Spleen (tissue), 11 donors: ENCODE results near the gene GOLPH3. TPM values are rescaled to one million over a fixed set of nuclear protein-coding genes. Genes with fewer than 3 reads are reported as not detected.

Source experiments
- DNase-seq: peaks from one replicate; pipeline ENCODE4 v3.0.0-alpha.2; 2020
- H3K27ac ChIP-seq, 8 donors: fragments of 200-600 bp; sonication (generic) in 7 of 8; 1 replicate in 4 of 8; 2 replicates in 4 of 8; pipeline versions ENCODE4 v1.5.0 to v1.8.0; 2016 to 2021; ENCODE audit warnings: inconsistent platforms in 4 of 8, mild to moderate bottlenecking in 4 of 8, moderate library complexity in 1 of 8
- H3K27me3 ChIP-seq, 7 donors: fragments of 200-600 bp; sonication (generic) in 6 of 7; replicated peaks in 1 of 7; 1 replicate in 4 of 7; 2 replicates in 3 of 7; pipeline versions ENCODE4 v1.5.0 to v1.8.0; 2016 to 2021; ENCODE audit warnings: inconsistent platforms in 3 of 7, mild to moderate bottlenecking in 1 of 7
- H3K36me3 ChIP-seq, 6 donors: fragments of 200-600 bp; sonication (generic) in 5 of 6; 1 replicate in 4 of 6; 2 replicates in 2 of 6; pipeline versions ENCODE4 v1.5.0 to v1.8.0; 2016 to 2021; ENCODE audit warnings: inconsistent platforms in 2 of 6
- H3K4me1 ChIP-seq, 6 donors: fragments of 200-600 bp; sonication (generic) in 5 of 6; 1 replicate in 3 of 6; 2 replicates in 3 of 6; pipeline versions ENCODE4 v1.5.0 to v1.8.0; 2016 to 2021; ENCODE audit warnings: inconsistent platforms in 3 of 6
- H3K4me3 ChIP-seq, 8 donors: fragments of 200-600 bp; sonication (generic) in 7 of 8; 1 replicate in 4 of 8; 2 replicates in 4 of 8; pipeline versions ENCODE4 v1.5.0 to v1.8.0; 2016 to 2021; ENCODE audit warnings: inconsistent platforms in 4 of 8, mild to moderate bottlenecking in 4 of 8, moderate library complexity in 2 of 8
- H3K9me3 ChIP-seq, 8 donors: fragments of 200-600 bp; sonication (generic) in 7 of 8; 1 replicate in 4 of 8; 2 replicates in 4 of 8; pipeline versions ENCODE4 v1.5.0 to v1.8.0; 2016 to 2021; ENCODE audit warnings: inconsistent platforms in 4 of 8
- POLR2A ChIP-seq, 3 donors: fragments of 450-650 bp; IDR thresholded peaks; one replicate each; pipeline ENCODE4 v1.5.1; 2017; ENCODE audit warnings: antibody characterized with exemption in 3 of 3, mild to moderate bottlenecking in 1 of 3
- POLR2AphosphoS5 ChIP-seq, 3 donors: sonication (generic); formaldehyde crosslinking; IDR thresholded peaks; one replicate each; pipeline ENCODE4 v1.5.1; 2017; ENCODE audit warnings: antibody characterized with exemption in 3 of 3
- WGBS, 5 donors: extraction: QIAGEN DNeasy Blood & Tissue Kit in 3 of 5; methylation state at CpG; one replicate each; pipeline versions ENCODE4 v1.1.5 to v1.1.7; 2013 to 2018; 5-methylcytosine and 5-hydroxymethylcytosine counted together
- intact Hi-C: fragments of 100-400 bp; cut with DNase I; formaldehyde crosslinking; loops from one replicate; pipeline ENCODE4 v1.15.0; 2023; ENCODE audit warnings: low total_unique reads
- polyA plus RNA-seq, 3 donors: library from polyadenylated mRNA; stranded (reverse); fragments of 200-250 nt; gene quantifications; one replicate each; pipeline ENCODE4 v1.2.1, GENCODE V29; 2013
- total RNA-seq, 7 donors: library from RNA; depleted of rRNA in 3 of 7; stranded (reverse); fragments of >200 nt in 3 of 7; fragmentation: NEBNext Ultra II Directional in 4 of 7; extraction: Animal tissue kit (Norgen Biotek cat#: 25700) in 4 of 7; gene quantifications; one replicate each; pipeline versions ENCODE4 v1.1.0 to v1.2.1, GENCODE V29; 2016 to 2021
- TF ChIP-seq, protein P1 (sequence below), 11 experiments: fragments of 200-600 bp in 7 of 11; fragments of 450-650 bp in 4 of 11; sonication (generic) in 4 of 11; IDR thresholded peaks in 8 of 11; conservative IDR thresholded peaks in 3 of 11; 1 replicate in 7 of 11; 2 replicates in 4 of 11; pipeline versions ENCODE4 v1.4.0 to v1.8.0; 2016 to 2021; ENCODE audit warnings: antibody characterized with exemption in 11 of 11, inconsistent platforms in 4 of 11, mild to moderate bottlenecking in 1 of 11
- donor health status: healthy with polysubstance abuse.
- donor health status: DM: no; HTN: no; CAD: no; lungs with moderate emphysema.
- donor health status: DM: no; HTN: no; CAD: no.
- donor health status: Bipolar disorder and iron deficiency.
- donor health status: healthy.
- donor health status: DM: no; HTN: no; CAD: no.
- donor health status: DM: yes; HTN: yes; CAD: no.

Gene GOLPH3
- total and polyA plus RNA-seq, 10 donors = 27.0 to 82.3 (median 69.2) TPM

- Histone ChIP-seq H3K4me3 (no peak overlapping the region), H3K9me3 (no peaks in the 10 kb centered on the region), H3K4me1 (peaks cover 0 to 55% (median 14%) of the 10 kb centered on the region in 6 donors), H3K27ac (no peak overlapping the region), H3K36me3 (peaks cover 0 to 83% (median 24%) of the 10 kb centered on the region in 6 donors), H3K27me3 (no peaks in the 10 kb centered on the region)
- DNase-seq = no peak
- TF ChIP-seq POLR2AphosphoS5 (IDR thresholded peaks at IDR 0.05) (no peak), POLR2A (IDR thresholded peaks at IDR 0.05) (no peak)
- TF ChIP-seq, protein P1, sequence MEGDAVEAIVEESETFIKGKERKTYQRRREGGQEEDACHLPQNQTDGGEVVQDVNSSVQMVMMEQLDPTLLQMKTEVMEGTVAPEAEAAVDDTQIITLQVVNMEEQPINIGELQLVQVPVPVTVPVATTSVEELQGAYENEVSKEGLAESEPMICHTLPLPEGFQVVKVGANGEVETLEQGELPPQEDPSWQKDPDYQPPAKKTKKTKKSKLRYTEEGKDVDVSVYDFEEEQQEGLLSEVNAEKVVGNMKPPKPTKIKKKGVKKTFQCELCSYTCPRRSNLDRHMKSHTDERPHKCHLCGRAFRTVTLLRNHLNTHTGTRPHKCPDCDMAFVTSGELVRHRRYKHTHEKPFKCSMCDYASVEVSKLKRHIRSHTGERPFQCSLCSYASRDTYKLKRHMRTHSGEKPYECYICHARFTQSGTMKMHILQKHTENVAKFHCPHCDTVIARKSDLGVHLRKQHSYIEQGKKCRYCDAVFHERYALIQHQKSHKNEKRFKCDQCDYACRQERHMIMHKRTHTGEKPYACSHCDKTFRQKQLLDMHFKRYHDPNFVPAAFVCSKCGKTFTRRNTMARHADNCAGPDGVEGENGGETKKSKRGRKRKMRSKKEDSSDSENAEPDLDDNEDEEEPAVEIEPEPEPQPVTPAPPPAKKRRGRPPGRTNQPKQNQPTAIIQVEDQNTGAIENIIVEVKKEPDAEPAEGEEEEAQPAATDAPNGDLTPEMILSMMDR (IDR thresholded peaks at IDR 0.05 in 8 of 11, conservative IDR thresholded peaks at IDR 0.05 in 3 of 11) = no peak
- intact Hi-C loops = no loop called here
Observed at GRCh38 chr5:32132757-32133156, 41.4 kb downstream of the GOLPH3 start.

- no peak overlapping the region for H3K27ac ChIP-seq
- no peak for TF ChIP-seq POLR2A (IDR thresholded peaks at IDR 0.05)
- no peaks in the 10 kb centered on the region for H3K27me3 ChIP-seq
- peaks cover 0 to 80% (median 23%) of the 10 kb centered on the region in 6 donors for H3K36me3 ChIP-seq
- H3K4me3 ChIP-seq = no peak overlapping the region
- intact Hi-C loops = no loop called here
- 87 to 100% (median 93%) methylated on average over 1 of the region's 1 CpG for WGBS, 5 donors
- peaks cover 0 to 67% (median 20%) of the 10 kb centered on the region in 6 donors for H3K4me1 ChIP-seq
- no peaks in the 10 kb centered on the region for H3K9me3 ChIP-seq
- no peak for DNase-seq
Observed at GRCh38 chr5:32131604-32132003, 42.5 kb downstream of the GOLPH3 start.

GRCh38 chr5:32130865-32131264 lies 43.3 kb downstream of the GOLPH3 start:
- no peak for DNase-seq
- Histone ChIP-seq H3K9me3 (no peaks in the 10 kb centered on the region), H3K36me3 (peaks cover 0 to 83% (median 29%) of the 10 kb centered on the region in 6 donors), H3K4me3 (no peak overlapping the region), H3K4me1 (peaks cover 0 to 71% (median 21%) of the 10 kb centered on the region in 6 donors), H3K27me3 (no peaks in the 10 kb centered on the region), H3K27ac (no peak overlapping the region)
- WGBS, 5 donors = 79 to 94% (median 81%) methylated on average over 3 of the region's 3 CpGs
- no peak for TF ChIP-seq POLR2A (IDR thresholded peaks at IDR 0.05)
- TF ChIP-seq, protein P1 (IDR thresholded peaks at IDR 0.05 in 8 of 11, conservative IDR thresholded peaks at IDR 0.05 in 3 of 11) = no peak
- TF ChIP-seq POLR2AphosphoS5 (IDR thresholded peaks at IDR 0.05) = no peak
- intact Hi-C loops = no loop called here

DNA sequence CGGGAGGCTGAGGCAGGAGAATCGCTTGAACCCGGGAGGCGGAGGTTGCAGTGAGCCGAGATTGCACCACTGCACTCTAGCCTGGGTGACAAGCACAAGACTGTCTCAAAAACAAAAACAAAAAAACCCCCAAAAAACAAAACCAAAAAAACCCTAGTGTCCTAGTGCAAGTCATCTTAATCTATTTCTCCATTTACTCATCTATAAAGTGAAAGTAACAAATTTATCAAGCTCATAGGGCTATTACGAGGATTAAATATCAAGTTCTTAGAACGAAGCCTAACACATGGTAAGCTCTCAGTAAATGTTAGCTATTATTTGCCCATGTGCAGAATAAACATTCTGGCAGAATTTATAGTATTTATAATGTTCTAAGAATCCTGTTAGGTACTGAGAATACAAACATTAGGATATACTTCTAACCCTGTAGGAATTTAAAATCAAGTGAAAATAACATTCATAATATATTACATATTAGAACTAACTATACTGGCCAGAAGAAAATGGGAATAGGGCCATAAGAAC lies 45.0 kb downstream of the GOLPH3 start:
- H3K27ac ChIP-seq = no peak overlapping the region
- no peaks in the 10 kb centered on the region for H3K27me3 ChIP-seq
- no peak for DNase-seq
- TF ChIP-seq, protein P1 (IDR thresholded peaks at IDR 0.05 in 8 of 11, conservative IDR thresholded peaks at IDR 0.05 in 3 of 11) = no peak
- no peak for TF ChIP-seq POLR2AphosphoS5 (IDR thresholded peaks at IDR 0.05)
- TF ChIP-seq POLR2A (IDR thresholded peaks at IDR 0.05) = no peak
- WGBS, 5 donors = 75 to 86% (median 83%) methylated on average over 7 of the region's 7 CpGs
- H3K4me3 ChIP-seq = no peak overlapping the region
- peaks cover 0 to 81% (median 24%) of the 10 kb centered on the region in 6 donors for H3K36me3 ChIP-seq
- H3K9me3 ChIP-seq = no peaks in the 10 kb centered on the region
- intact Hi-C loops = no loop called here
- peaks cover 0 to 86% (median 26%) of the 10 kb centered on the region in 6 donors for H3K4me1 ChIP-seq
